Suprapubic skin (tissue), 4 donors: Measurements from ENCODE around the gene SFTPD. TPM values are rescaled to one million over a fixed set of nuclear protein-coding genes. Genes with fewer than 3 reads are reported as not detected.

Experiments
- DNase-seq, 2 donors: peaks; one replicate each; pipeline ENCODE4 v3.0.0-alpha.2; 2019; ENCODE audit warnings: low spot score in 2 of 2
- H3K27ac ChIP-seq: fragments of 200-600 bp; sonication (generic); one replicate; pipeline ENCODE4 v1.5.1; 2019
- H3K27me3 ChIP-seq: fragments of 200-600 bp; sonication (generic); one replicate; pipeline ENCODE4 v1.5.1; 2019
- H3K36me3 ChIP-seq: fragments of 200-600 bp; sonication (generic); one replicate; pipeline ENCODE4 v1.5.1; 2019
- H3K4me1 ChIP-seq: fragments of 200-600 bp; sonication (generic); one replicate; pipeline ENCODE4 v1.5.1; 2019
- H3K4me3 ChIP-seq: fragments of 200-600 bp; sonication (generic); one replicate; pipeline ENCODE4 v1.5.1; 2019; ENCODE audit warnings: mild to moderate bottlenecking
- H3K9me3 ChIP-seq: fragments of 200-600 bp; sonication (generic); one replicate; pipeline ENCODE4 v1.5.1; 2019
- CTCF ChIP-seq, 2 donors: fragments of 200-600 bp in 1 of 2; fragments of 450-650 bp in 1 of 2; sonication (generic) in 1 of 2; IDR thresholded peaks; one replicate each; pipeline ENCODE4 v1.5.1; 2016 to 2019; ENCODE audit warnings: antibody characterized with exemption in 2 of 2, mild to moderate bottlenecking in 1 of 2, moderate library complexity in 1 of 2
- EP300 ChIP-seq: sonication (generic); formaldehyde crosslinking; IDR thresholded peaks from one replicate; pipeline ENCODE4 v1.6.1; 2017; ENCODE audit warnings: antibody characterized with exemption
- POLR2A ChIP-seq, 2 donors: fragments of 450-650 bp; IDR thresholded peaks; one replicate each; pipeline ENCODE4 v1.6.1; 2017; ENCODE audit warnings: antibody characterized with exemption in 2 of 2, mild to moderate bottlenecking in 2 of 2, moderate library complexity in 2 of 2
- POLR2AphosphoS5 ChIP-seq, 3 donors: sonication (generic); formaldehyde crosslinking; IDR thresholded peaks; one replicate each; pipeline ENCODE4 v1.6.1; 2017; ENCODE audit warnings: antibody characterized with exemption in 3 of 3
- WGBS: methylation state at CpG from one replicate; pipeline ENCODE4 v1.1.5; 2018; 5-methylcytosine and 5-hydroxymethylcytosine counted together
- total RNA-seq, 4 donors: library from RNA; depleted of rRNA; stranded (reverse); fragments of >200 nt; gene quantifications; one replicate each; pipeline ENCODE4 v1.1.0, GENCODE V29; 2016

Gene SFTPD
- total RNA-seq, 4 donors from 2014 or later, result 2.7 to 4.7 (median 3.0) TPM; not detected in 1

GRCh38 chr10:79939969-79940368 lies 8.9 kb downstream of the SFTPD start:
- H3K27ac ChIP-seq, result no peak overlapping the region
- H3K36me3 ChIP-seq, result no peaks in the 10 kb centered on the region
- no peak for DNase-seq
- H3K9me3 ChIP-seq, result no peaks in the 10 kb centered on the region
- no peaks in the 10 kb centered on the region for H3K4me1 ChIP-seq
- TF ChIP-seq POLR2A (IDR thresholded peaks at IDR 0.05) (no peak), CTCF (IDR thresholded peaks at IDR 0.05) (no peak), EP300 (no peak), POLR2AphosphoS5 (IDR thresholded peaks at IDR 0.05) (no peak)
- WGBS, result 88% methylated on average over 2 of the region's 2 CpGs
- H3K27me3 ChIP-seq, result no peaks in the 10 kb centered on the region
- no peak overlapping the region for H3K4me3 ChIP-seq

- WGBS, result 65% methylated on average over 5 of the region's 6 CpGs
- Histone ChIP-seq H3K27me3 (no peaks in the 10 kb centered on the region), H3K4me3 (no peak overlapping the region), H3K27ac (no peak overlapping the region), H3K36me3 (no peaks in the 10 kb centered on the region), H3K9me3 (no peaks in the 10 kb centered on the region), H3K4me1 (no peaks in the 10 kb centered on the region)
- TF ChIP-seq POLR2A (IDR thresholded peaks at IDR 0.05) (no peak), CTCF (IDR thresholded peaks at IDR 0.05) (no peak), EP300 (no peak), POLR2AphosphoS5 (IDR thresholded peaks at IDR 0.05) (no peak)
- peak in 1 of 2 donors; percentile 79 for DNase-seq
These were observed 10.0 kb downstream of the SFTPD start for GRCh38 chr10:79938728-79939406.

- no peak overlapping the region for H3K27ac ChIP-seq
- H3K36me3 ChIP-seq, result no peaks in the 10 kb centered on the region
- H3K9me3 ChIP-seq, result no peaks in the 10 kb centered on the region
- peaks cover 1% of the 10 kb centered on the region for H3K27me3 ChIP-seq
- WGBS, result 90% methylated on average over 10 of the region's 10 CpGs
- TF ChIP-seq POLR2AphosphoS5 (IDR thresholded peaks at IDR 0.05) (no peak), POLR2A (IDR thresholded peaks at IDR 0.05) (no peak), EP300 (no peak), CTCF (IDR thresholded peaks at IDR 0.05) (no peak)
- peak in 1 of 2 donors; percentile 31 for DNase-seq
- no peaks in the 10 kb centered on the region for H3K4me1 ChIP-seq
- no peak overlapping the region for H3K4me3 ChIP-seq
These were observed 11.2 kb downstream of the SFTPD start for GRCh38 chr10:79937701-79938151.

- Histone ChIP-seq H3K4me3 (no peak overlapping the region), H3K9me3 (no peaks in the 10 kb centered on the region), H3K36me3 (no peaks in the 10 kb centered on the region), H3K27me3 (peaks cover 4% of the 10 kb centered on the region), H3K4me1 (no peaks in the 10 kb centered on the region), H3K27ac (no peak overlapping the region)
- WGBS, result 77% methylated on average over 8 of the region's 9 CpGs
- no peak for TF ChIP-seq POLR2A (IDR thresholded peaks at IDR 0.05)
- no peak for TF ChIP-seq CTCF (IDR thresholded peaks at IDR 0.05)
- TF ChIP-seq EP300, result no peak
- TF ChIP-seq POLR2AphosphoS5 (IDR thresholded peaks at IDR 0.05), result no peak
- peak in 1 of 2 donors; percentile 44 for DNase-seq
These were observed 12.0 kb downstream of the SFTPD start for GRCh38 chr10:79936625-79937615.

- no peak for TF ChIP-seq CTCF (IDR thresholded peaks at IDR 0.05)
- no peak for TF ChIP-seq POLR2AphosphoS5 (IDR thresholded peaks at IDR 0.05)
- TF ChIP-seq POLR2A (IDR thresholded peaks at IDR 0.05), result no peak
- TF ChIP-seq EP300, result no peak
- no peaks in the 10 kb centered on the region for H3K36me3 ChIP-seq
- 75% methylated on average over 3 of the region's 3 CpGs for WGBS
These were observed 14.9 kb downstream of the SFTPD start for GRCh38 chr10:79933961-79934360.

More at GRCh38 chr10:79933961-79934360, 14.9 kb downstream of the SFTPD start:
- H3K27ac ChIP-seq, result no peak overlapping the region
- DNase-seq, result no peak
- no peak overlapping the region for H3K4me3 ChIP-seq
- H3K9me3 ChIP-seq, result no peaks in the 10 kb centered on the region
- H3K27me3 ChIP-seq, result peaks cover 23% of the 10 kb centered on the region
- H3K4me1 ChIP-seq, result peaks cover 8% of the 10 kb centered on the region
